GDM1 (cell line): Measurements from ENCODE around the gene FAR2.
"Not testable (repeated sequence)": the region's sequence is repeated elsewhere in the genome, so short reads cannot be mapped to it uniquely, and the experiment has no call there.

Experiments
- DNase-seq: peaks from one replicate; lab custom pipeline; 2025; lab: John Stamatoyannopoulos, UW

FAR2 gene

GRCh38 chr12:29329411-29329810 is 180.3 kb downstream of the FAR2 start:
- no peak for DNase-seq

GRCh38 chr12:29333178-29333577 is 184.1 kb downstream of the FAR2 start:
- DNase-seq, result no peak

- no peak for DNase-seq
Observed at GRCh38 chr12:29334937-29335336, 185.9 kb downstream of the FAR2 start.

- no peak for DNase-seq
Observed at GRCh38 chr12:29337325-29337724, 188.2 kb downstream of the FAR2 start.

GRCh38 chr12:29343022-29343799 is 194.1 kb downstream of the FAR2 start:
- no peak for DNase-seq

- no peak for DNase-seq
Observed at GRCh38 chr12:29346769-29347421, 197.8 kb downstream of the FAR2 start.

GRCh38 chr12:29350080-29350479 is 201.0 kb downstream of the FAR2 start:
- DNase-seq, result no peak

GRCh38 chr12:29354954-29355353 is 205.9 kb downstream of the FAR2 start:
- no peak for DNase-seq

- DNase-seq, result no peak
Observed at GRCh38 chr12:29365091-29365490, 216.0 kb downstream of the FAR2 start.

GRCh38 chr12:29374012-29374411 is 224.9 kb downstream of the FAR2 start:
- DNase-seq, result no peak

- DNase-seq, result no peak
Observed at GRCh38 chr12:29374913-29375312, 225.8 kb downstream of the FAR2 start.

- DNase-seq, result no peak
Observed at GRCh38 chr12:29376118-29376517, 227.0 kb downstream of the FAR2 start.

- peak; percentile 94 for DNase-seq
Observed at GRCh38 chr12:29380536-29381523, 231.8 kb downstream of the FAR2 start, which contains the start of gene ERGIC2. TSS of gene ERGIC2 (minus strand) at chr12:29381172. CDS start at chr12:29371633, 9,539 bp downstream.

- DNase-seq, result no peak
Observed at GRCh38 chr12:29382251-29382650, 233.2 kb downstream of the FAR2 start.

GRCh38 chr12:29385194-29385593 is 236.1 kb downstream of the FAR2 start:
- not testable (repeated sequence) for DNase-seq
